Body of pancreas (tissue), 4 donors: ENCODE measurements around the gene EHMT2.

Experiments used
- POLR2A ChIP-seq, 3 donors: fragments of 450-650 bp; IDR thresholded peaks; one replicate each; pipeline ENCODE4 v1.6.1; 2016; ENCODE audit warnings: antibody characterized with exemption in 3 of 3, mild to moderate bottlenecking in 2 of 3
- TF ChIP-seq, protein P1 (sequence below), 7 experiments: fragments of 450-650 bp in 4 of 7; fragments of 200-600 bp in 3 of 7; sonication (generic) in 3 of 7; IDR thresholded peaks; one replicate each; pipeline ENCODE4 v1.5.1; 2016 to 2019; ENCODE audit warnings: antibody characterized with exemption in 7 of 7

DNA sequence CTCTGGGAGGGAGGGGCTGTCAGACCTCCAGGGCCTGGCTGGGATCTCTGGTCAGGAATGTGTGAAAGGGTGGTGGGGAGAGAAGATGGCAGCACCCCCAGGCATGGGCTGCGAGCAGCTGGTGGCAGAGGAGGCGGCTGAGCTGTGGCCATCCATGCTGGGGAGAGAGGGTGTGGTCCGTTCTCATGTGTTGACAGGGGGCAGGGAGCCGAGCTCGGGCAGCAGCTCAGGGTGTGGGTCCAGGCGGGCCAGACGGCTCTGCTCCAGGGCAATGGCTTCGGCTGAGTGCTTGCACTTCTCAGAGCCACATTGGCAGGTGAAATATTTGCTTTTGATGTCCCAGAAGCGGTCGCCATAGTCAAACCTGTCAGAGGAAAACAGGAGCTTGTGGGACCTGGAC is 17.6 kb downstream of the EHMT2 start:
- TF ChIP-seq, protein P1, sequence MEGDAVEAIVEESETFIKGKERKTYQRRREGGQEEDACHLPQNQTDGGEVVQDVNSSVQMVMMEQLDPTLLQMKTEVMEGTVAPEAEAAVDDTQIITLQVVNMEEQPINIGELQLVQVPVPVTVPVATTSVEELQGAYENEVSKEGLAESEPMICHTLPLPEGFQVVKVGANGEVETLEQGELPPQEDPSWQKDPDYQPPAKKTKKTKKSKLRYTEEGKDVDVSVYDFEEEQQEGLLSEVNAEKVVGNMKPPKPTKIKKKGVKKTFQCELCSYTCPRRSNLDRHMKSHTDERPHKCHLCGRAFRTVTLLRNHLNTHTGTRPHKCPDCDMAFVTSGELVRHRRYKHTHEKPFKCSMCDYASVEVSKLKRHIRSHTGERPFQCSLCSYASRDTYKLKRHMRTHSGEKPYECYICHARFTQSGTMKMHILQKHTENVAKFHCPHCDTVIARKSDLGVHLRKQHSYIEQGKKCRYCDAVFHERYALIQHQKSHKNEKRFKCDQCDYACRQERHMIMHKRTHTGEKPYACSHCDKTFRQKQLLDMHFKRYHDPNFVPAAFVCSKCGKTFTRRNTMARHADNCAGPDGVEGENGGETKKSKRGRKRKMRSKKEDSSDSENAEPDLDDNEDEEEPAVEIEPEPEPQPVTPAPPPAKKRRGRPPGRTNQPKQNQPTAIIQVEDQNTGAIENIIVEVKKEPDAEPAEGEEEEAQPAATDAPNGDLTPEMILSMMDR (IDR thresholded peaks at IDR 0.05) = no peak
- no peak for TF ChIP-seq POLR2A (IDR thresholded peaks at IDR 0.05)
